BE2C (cell line): Measurements from ENCODE around the gene CTTNBP2.

ENCODE experiments used
- DNase-seq: peaks from one replicate; pipeline ENCODE4 v3.0.0-alpha.2; 2020
- H3K27me3 ChIP-seq: fragments of 250-450 bp; sonication (Bioruptor Pico); 2 replicates; pipeline ENCODE4 v1.5.1; 2020; ENCODE audit warnings: mild to moderate bottlenecking
- H3K36me3 ChIP-seq: fragments of 250-450 bp; sonication (Bioruptor Pico); 2 replicates; pipeline ENCODE4 v1.5.1; 2020; ENCODE audit warnings: mild to moderate bottlenecking
- H3K4me1 ChIP-seq: fragments of 250-450 bp; sonication (Bioruptor Pico); 2 replicates; pipeline ENCODE4 v1.5.1; 2020
- H3K4me3 ChIP-seq: 2 replicates; pipeline ENCODE4 v1.5.1; 2011; ENCODE audit warnings: low read depth, low read length
- H3K9me3 ChIP-seq: fragments of 250-450 bp; sonication (Bioruptor Pico); 2 replicates; pipeline ENCODE4 v1.5.1; 2020
- TF ChIP-seq, protein P1 (sequence below): IDR thresholded peaks from 2 replicates; pipeline ENCODE4 v1.5.1; 2012; ENCODE audit warnings: mild to moderate bottlenecking, low read depth, low read length

The CTTNBP2 gene

DNA sequence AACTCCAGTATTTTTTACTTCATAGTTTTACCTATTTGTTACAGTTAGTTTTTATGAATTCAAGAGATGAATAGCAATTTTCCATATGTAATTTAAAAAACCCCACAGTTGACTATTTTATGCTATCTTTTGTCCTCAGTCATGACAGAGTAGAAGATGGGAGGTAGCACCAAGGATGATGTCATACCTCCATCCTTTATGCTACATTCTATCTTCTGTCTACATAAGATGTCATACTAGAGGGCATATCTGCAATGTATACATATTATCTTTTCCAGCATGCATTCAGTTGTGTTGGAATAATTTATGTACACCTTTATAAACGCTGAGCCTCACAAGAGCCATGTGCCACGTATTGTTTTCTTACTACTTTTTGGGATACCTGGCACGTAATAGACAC is 209.2 kb downstream of the CTTNBP2 start:
- Histone ChIP-seq H3K27me3 (no peaks in the 10 kb centered on the region; the same call in 1 of the 2 replicates), H3K9me3 (no peaks in the 10 kb centered on the region), H3K4me3 (no peak overlapping the region), H3K36me3 (no peaks in the 10 kb centered on the region), H3K4me1 (no peaks in the 10 kb centered on the region)
- TF ChIP-seq, protein P1, sequence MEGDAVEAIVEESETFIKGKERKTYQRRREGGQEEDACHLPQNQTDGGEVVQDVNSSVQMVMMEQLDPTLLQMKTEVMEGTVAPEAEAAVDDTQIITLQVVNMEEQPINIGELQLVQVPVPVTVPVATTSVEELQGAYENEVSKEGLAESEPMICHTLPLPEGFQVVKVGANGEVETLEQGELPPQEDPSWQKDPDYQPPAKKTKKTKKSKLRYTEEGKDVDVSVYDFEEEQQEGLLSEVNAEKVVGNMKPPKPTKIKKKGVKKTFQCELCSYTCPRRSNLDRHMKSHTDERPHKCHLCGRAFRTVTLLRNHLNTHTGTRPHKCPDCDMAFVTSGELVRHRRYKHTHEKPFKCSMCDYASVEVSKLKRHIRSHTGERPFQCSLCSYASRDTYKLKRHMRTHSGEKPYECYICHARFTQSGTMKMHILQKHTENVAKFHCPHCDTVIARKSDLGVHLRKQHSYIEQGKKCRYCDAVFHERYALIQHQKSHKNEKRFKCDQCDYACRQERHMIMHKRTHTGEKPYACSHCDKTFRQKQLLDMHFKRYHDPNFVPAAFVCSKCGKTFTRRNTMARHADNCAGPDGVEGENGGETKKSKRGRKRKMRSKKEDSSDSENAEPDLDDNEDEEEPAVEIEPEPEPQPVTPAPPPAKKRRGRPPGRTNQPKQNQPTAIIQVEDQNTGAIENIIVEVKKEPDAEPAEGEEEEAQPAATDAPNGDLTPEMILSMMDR = no peak
- DNase-seq = no peak

DNA sequence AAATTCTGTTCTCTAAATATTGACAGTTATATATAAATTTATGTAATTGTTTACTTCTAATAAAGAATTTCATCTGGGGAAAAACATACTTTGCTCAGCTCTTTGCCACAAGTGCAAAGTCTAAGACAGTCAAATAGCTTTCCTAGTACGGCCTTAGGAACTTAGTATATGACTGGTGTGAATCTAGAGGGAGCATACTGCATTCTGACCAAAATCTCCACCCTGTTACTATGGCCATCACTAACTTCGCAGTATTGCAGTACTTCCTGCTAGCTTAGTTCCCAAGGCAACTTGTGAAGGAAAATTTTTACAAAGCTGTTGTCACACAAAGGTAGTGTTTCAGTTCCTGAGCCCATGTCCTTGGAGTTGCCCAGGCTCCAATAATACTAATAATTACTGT is 211.9 kb downstream of the CTTNBP2 start:
- H3K4me3 ChIP-seq = no peak overlapping the region
- H3K36me3 ChIP-seq = no peaks in the 10 kb centered on the region
- no peaks in the 10 kb centered on the region for H3K4me1 ChIP-seq
- TF ChIP-seq, protein P1 = no peak
- no peaks in the 10 kb centered on the region for H3K27me3 ChIP-seq
- no peaks in the 10 kb centered on the region for H3K9me3 ChIP-seq
- no peak for DNase-seq
